ENCODE data around the gene EPSTI1.
"Not testable (repeated sequence)": the region's sequence is repeated elsewhere in the genome, so short reads cannot be mapped to it uniquely, and the experiment has no call there.

EPSTI1 gene

DNA sequence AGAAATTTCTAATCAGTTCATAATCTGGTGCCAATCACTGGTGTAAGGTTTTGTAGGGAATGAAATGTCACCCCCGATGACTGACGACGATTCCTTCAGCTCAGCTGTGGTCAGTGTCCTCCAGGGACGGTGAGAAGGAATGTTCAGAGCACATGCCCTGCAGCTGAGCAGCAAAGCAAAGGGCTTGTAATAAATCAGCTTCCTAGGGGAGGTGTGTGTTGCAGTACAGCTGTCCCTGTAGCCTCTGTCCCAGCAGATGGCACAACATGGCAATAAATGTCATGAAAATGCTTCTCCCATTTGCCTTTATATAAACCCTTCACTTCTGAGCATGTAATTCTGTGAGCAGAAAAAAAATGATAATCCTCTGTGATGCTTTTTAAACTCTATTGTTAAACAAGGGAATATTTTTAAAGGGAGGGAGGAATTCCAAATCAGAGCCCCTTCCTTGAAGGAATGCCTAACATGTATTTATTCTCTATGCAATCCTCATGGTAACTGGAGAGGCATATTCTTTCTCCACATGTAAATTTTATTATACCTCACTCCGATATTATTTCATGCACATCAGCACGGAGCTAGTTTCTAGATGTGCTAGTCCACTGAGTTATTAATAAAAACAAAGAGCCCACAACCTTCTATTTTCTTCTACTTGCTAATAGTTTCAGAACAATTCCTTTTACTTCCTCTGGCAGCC, 108.1 kb downstream of the EPSTI1 start:
- DNase-seq, result no peak

DNA sequence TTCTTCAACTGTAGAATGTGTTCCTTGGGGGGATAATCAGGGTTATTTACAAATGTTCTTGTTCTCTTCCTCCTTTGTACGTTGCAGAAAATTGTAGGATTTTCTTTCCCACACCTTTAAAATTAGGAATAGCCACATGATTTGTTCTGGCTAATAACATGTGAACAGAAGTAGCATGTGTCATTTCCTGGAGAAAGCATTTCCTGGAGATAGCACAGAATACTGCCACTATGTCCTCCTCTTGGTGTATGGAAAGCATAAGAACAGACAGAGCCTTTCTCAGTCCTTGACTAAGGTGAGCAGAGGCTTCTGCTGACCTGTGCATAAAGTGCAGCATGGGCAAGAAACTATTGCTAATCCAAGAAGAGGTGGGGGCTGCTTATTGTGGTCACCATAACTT, 108.9 kb downstream of the EPSTI1 start:
- DNase-seq, result no peak

DNA sequence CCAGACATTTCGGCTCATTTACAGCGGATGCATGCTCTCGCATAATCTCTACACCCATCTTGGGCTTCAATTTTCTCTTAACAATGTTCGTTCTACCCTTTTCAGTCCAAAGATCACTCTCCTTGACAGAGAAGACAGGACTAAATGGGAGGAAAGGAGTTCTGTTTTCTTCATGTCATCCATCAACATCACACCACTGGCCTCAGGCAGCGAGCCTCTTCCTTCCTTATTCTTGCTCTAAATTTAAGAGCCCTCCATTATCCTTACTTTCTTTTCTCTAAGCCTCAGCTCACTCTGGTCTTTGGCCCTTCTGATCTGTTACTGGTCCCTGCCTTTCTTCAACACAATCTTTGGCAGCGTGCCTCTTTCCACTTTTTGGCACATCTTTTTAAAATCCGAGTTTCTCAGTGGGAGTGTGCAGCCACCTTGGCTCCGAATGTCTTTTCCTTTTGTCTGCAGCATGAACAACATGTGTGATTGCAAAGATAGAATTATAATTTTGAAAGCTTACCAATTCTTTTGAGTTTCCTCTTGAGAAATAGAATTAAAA, 111.9 kb downstream of the EPSTI1 start:
- DNase-seq, result no peak

DNA sequence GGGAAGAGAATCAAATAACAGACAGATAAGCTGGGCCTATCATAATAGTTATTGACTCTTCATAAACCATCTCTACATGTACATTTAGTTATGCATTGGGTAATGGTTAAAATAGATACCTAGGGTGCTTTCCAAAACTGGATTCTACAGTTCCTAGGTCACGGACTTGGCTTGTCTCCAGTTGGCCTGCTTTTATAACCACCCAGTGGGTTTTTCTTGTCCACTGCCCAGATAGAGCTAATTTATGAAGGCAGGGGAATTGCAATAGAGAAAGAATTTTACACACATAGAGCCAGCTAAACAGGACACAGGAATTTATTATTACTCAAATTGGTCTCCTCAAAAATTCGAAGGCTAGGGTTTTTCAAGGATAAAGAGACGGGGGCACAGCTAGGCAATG, 113.3 kb downstream of the EPSTI1 start:
- no peak for DNase-seq

DNA sequence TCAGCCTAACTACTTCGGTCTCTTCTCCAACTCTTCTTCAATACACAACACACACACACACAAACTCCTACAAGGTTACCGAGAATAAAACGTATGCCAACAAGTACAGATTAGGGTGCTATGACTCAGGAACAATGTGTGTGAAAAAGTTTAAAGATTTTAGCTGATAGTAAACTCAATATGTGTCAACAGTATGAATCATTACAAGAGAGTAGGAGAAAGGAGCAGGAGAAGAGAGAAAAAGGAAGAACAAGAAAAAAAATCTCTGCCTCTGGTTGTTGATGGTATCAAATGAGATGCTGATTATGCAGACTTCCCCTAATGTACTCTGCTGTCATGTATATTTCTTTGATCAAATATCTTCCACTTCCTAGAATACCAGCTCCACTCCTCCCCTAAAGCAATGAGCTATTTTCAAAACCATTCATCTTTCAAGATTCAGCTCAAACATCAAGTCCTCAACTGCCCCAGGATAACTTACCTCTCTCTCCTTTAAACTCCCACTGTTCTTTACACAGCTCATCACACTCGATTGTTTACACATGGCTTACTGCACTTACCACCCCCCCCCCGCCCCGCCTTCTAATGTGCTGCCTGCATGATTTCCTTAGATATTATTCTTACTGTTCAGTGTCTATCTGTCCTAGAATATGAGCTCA, 115.0 kb downstream of the EPSTI1 start:
- no peak for DNase-seq

DNA sequence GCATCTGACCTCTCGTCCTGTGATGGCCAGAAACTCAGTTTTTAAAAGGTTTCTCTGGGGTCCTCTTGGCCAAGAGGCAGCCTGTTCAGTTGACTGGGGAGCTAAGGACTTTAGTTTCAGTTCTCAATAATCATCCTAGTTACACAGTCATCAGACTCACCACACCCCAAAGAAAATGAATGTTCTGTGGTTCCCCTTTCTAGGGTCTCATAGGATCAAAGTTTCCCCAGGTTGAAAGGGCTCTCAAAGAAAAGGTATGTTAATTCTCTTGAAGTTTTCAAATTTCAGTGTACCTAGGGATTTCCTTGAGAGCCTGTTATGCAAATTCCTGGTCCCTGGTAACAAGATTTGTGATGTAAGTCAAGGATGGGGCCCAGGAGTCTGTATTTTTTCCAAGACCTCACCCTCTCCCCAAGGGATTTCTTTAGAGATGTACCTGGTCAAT, 115.7 kb downstream of the EPSTI1 start:
- DNase-seq, result no peak

DNA sequence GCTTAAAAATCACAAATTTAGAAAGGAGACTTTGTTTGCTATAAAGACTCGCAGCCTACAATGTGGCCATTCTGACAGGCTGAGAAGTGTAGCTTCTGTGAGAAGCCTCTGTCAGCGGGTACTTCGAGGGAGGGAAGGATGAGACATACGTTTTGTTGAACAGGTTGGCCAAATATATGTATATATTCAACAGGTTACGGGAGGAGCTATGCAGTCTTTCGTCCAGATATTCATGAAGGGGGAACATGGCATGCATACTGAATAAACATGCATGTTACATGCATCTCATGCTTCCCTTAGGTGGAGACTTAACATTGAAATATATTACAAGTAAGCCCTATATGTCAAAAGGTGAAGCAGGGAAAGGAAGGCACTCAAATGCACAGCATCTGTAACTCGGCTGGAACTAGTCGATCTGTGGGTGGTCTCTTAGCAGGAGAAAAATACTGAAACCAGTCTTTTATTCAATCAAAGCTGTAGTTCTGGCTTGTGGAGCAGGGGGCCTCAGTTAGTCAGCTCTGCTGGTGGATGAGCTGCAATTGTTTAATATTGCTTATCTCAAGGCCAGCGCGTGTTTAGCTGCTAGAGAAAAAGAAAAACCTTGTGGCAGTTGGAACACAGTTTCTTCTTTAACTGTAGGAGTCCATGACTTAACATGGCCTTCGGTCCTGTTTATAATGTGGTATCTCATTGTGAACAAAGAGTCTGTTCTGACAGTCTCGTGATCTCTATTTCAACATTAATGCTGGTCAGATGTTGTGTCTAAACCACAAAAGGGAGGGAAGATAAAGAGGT, 116.4 kb downstream of the EPSTI1 start:
- no peak for DNase-seq

DNA sequence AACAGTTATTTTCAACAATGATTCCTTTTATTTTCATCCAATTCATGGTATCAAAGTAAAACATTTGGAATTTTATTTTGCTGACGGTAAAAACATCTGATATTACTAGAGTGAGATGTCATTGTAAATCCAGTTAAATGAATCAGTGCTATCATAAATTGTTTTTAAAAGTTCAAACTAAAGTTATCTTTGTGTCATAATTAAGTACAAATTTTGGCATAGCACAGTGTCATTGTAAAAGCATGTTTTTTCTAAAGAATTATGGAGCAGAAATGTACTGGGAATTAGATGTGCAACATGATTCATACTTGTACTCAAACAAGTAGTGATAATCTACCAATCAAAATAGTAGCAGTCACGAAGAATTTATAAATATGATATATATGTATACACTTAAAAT, 117.8 kb downstream of the EPSTI1 start:
- DNase-seq, result no peak

DNA sequence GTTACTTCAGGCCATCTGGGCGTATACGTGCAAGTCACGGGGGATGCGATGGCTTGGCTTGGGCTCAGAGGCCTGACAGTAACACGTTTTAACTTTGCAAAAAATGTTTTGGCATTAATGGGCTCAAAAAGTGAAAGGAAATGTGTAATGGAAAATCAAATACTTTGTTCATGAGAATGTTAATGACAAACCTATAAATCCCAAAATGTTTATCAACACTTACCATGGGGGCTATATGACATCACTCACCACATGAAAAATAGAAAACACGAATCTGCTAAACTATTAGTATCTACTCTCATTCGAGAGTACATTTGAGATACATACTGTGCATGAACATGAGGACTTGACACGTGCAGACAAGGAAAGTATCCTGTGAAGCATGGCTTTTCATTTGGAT, 119.0 kb downstream of the EPSTI1 start:
- no peak for DNase-seq

DNA sequence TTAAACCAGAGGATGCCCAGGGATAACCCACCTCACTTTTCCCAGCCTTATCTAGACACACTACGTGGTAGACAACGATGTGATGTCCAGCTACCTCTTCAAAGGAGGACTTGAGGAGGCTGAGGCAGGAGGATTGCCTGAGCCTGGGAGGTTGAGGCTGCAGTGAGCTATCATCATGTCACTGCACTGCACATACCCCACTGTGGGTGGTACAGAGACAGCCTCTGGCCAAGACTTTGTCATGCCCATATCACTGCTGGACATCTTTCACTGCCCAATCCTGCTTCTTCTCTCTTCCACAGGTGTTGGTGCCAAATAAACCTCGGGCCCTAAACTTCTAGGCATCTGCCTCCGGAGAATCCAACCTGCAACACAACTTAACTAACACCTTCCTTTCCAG, 124.8 kb downstream of the EPSTI1 start:
- no peak for DNase-seq

DNA sequence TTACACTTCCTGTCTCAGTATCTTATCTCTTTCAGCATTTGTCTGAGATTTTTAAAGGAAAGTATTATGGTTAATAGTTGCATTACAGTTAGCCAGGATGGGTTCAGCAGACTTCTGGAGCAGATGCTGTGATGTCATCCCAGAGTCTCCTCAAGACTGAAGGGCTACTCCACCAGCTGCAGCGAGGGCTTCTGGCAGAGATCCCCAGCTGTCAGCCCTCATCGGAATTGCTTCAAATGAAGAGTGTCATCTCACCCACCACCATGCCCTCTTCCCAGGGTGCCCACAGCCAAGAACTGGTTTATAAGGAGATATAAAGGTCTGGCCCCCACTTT, 126.3 kb downstream of the EPSTI1 start:
- DNase-seq, result no peak

DNA sequence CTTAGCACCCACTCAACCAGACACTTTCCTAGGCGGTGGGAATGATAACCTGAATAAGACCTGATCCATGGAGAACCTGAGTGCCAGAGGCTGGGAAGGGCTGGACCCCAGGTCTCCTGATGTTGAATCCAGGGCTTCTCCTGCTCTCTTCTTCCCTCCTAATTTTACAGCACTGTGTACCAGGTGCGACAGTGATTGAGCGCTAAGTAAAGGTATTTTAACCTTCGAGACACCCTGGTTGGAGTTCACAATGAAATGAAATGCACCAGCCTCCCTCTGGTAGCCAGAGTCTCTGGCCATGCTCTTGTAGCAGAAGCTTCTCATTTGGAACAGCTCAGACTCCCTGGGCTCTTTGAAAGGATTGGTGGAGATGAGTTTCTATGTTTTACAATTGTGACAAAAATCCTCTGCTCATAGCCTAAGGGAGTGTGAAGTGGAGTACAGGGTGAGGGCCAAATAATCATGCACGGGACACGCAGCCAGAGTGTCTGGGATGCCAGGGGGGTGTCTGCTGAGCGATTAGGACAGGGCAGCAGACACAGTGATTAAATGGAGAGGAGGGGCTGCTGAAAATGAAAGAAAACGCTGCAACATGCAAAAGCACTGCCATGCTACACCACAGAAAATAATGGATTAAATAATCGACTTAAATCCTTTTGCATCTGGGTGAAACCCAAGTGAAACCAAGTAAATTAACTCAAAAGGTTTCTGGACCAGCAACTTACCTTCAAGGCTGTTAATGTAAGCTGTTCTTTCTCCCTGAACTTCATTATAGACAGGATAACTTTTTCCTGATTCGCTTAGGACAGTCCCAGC, 126.9 kb downstream of the EPSTI1 start:
- DNase-seq, result no peak

DNA sequence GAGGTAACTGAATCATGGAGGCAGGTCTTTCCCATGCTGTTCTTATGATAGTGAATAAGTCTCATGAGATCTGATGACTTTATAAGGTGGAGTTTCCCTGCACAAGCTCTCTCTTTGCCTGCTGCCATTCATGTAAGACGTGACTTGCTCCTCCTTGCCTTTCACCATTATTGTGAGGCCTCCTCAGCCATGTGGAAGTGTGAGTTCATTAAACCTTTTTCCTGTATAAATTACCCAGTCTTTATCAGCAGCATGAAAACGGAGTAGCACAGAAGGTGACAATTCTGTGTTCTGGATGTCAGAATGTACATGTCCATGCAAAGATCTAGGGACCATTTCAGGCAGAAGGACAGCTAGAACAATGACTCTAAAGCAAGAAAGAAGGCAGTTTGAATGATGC, 129.7 kb downstream of the EPSTI1 start:
- not testable (repeated sequence) for DNase-seq

DNA sequence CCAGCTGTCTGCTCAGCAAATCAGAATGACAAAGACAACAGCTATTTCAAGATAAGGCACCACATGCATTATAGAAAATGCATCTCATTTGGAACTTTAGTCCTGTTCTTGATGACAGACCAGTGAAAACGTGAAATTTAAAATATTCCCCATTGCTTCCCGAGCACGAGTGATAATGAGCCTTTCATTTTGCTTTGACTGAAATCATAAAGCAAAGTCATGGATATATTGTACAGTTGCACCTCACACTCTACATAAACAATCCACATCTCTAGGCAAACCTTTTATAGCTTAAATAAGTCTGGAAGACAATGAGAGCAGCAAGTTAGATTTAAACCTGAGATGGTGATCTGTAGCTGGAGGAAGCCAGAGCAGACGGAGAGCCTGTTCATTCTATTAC, 131.6 kb downstream of the EPSTI1 start:
- DNase-seq, result no peak

DNA sequence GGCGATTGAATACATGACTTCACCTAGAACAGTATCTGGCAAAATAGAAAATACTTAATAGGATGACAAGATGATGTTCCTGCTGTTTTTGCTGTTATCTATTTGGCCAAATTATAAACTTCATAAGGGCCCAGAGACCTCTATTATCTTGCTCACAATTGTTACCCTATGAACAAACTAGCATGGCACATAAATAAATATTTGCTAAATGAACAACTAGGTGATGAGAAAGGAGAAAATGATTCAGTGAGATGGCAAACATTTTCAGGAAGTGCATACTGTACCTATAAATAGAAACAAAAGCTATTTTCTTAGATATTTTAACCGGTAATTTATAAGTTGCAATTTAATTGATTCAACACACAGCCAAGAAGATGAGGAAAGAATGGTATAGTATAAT, 132.3 kb downstream of the EPSTI1 start:
- no peak for DNase-seq

DNA sequence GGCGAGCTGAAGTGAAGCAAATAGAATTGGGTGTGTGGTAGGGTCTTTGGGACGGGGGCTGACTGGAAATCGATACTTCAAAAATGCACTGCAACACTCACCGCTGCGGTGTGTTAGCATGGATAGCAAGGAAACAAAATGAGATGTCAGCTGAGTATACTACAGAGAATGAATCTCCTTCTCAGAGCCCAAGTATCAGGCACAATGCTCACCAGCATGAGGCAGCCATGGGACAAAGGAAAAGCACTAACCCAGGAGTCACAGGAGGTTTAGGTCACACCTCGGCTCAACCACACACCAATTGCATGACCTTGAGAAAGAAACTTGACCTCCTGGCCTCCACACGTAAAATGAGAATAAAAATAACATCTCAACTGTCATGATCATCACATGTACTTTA, 136.6 kb downstream of the EPSTI1 start:
- DNase-seq, result no peak

DNA sequence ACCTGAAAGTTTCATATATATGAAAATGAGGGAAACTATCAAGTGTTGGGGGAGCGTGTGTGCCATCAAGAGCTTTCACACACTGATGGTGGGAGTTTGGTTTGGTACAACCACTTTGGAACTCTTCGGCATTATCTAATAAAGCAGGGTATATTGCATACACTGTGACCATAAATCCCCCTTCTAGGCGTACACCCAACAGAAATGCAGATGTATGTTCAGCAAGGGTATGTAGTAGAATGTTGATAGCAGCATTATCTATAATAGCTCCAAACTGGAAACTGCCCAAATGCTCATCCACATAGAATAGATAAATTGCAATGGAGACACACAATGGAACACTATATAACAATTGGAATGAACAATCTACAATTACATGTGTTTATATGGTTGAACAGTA, 139.9 kb downstream of the EPSTI1 start:
- no peak for DNase-seq

DNA sequence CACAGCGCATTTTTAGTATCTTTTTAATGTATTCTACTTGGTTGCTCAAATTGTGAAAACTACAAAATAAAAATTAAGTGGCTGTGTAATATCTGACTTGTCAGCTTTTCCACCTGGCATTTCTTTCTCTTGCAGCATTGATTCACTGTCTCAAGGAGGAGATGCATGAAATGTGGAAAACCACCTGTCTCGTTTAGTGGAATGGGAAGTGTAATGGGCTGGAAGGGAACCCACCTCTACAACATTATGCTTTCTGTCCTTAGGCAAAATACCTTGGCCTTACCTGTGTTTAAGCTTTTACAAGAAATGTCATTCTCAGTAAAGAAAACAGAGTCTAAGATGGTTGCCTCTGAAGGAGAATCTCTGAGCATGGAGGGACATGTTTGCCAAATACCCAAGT, 142.8 kb downstream of the EPSTI1 start:
- no peak for DNase-seq

DNA sequence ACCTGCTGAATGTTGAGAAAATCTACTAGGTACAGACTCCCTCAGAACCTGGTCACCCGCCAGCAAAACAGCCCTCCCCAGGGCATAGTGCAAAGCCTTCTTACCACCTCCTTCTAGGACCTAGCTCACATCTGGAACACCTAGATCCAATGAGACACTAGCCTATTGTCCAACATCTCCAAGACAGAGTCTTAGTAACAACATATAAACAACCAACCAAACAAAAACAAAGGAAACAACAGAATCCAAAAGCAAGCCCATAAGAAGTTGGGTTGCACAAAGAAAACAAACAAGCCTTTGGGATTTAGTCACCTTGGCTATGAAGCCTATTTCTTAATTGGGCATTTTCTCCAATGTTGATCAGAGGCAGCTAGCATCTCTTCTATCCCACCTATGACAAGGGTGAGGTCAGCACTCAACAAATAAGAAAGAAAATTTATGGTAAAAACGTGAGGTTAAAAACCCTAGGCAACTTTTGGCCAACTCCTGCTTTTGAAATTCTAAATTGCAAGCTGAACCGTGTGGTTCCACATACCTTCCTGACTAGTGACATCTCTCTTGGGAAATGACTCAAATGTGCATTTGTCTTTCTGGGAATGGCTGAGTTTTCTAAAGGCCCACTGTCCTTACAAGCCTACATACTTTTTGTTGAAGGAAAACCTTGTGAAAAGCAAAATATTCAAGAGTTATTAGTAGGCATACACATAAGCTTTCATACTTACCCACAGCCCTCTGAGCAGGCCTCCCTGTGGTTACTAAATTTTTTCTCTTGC, 144.0 kb downstream of the EPSTI1 start:
- no peak for DNase-seq

DNA sequence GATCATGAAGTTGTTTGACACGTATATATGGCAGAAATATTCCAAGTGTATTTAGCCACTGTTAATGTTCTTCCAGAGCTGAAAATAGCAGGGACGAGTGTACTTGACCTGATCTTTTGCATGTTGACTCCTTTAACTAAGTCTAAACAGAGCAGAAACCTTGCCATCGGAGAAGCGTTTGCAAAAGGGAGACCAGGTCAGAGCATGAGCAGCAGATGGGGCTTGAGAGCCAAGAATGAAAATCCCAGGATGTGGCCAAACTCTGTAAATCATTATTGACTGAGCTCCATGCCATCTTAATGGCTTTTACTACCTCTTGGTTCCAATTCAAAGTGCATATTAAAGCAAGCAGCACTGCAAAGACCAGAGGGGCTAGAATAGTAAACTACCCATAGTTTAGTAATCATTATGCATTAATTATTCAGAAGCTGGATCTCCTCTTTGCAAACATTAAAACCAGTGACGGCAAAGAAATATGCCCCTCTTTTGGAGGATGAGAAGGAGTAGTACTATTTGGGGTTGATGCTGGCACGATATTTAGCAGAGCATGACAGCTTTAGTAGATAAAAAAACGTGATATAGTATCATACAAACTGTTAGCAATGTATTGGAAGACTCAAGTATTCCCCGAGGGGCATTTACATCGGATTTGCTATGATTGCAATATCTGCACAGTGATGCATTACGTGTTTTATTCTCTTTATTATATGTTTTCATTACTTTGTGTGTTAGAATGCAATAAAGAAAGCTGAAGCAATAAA, 154.9 kb downstream of the EPSTI1 start:
- DNase-seq, result no peak

Measured in NCI-H1436 treated with DMSO at 0.1 percent for 48 hours (cell line).